HG03175 (cell line): ENCODE data around the gene IRF9.

Source experiments
- ATAC-seq: cut with Tn5 transposase; IDR thresholded peaks from one replicate; pipeline ENCODE4 v1.9.1; 2021; ENCODE audit warnings: mild to moderate bottlenecking, moderate library complexity; ENCODE audit not compliant: unreplicated experiment

IRF9 gene

DNA sequence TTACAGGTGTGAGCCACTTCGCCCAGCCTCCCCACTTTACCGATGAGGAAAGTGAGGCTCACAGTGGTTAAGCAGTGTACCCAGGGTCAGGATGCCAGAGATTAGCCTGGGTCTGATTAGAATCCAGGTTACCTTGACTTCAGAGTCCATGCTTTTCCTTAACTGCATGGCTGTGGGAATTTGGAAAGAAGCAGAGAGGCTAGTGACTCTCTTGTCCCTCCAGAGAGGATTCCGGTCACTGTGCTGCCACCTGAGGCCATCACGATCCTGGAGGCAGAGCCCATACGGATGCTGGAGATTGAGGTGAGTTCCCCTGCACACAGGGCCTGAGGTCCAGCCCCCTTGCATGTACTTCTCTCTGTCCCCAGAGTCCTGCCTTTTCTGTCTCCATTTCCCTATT lies 15.5 kb downstream of the IRF9 start:
- ATAC-seq, result no peak

DNA sequence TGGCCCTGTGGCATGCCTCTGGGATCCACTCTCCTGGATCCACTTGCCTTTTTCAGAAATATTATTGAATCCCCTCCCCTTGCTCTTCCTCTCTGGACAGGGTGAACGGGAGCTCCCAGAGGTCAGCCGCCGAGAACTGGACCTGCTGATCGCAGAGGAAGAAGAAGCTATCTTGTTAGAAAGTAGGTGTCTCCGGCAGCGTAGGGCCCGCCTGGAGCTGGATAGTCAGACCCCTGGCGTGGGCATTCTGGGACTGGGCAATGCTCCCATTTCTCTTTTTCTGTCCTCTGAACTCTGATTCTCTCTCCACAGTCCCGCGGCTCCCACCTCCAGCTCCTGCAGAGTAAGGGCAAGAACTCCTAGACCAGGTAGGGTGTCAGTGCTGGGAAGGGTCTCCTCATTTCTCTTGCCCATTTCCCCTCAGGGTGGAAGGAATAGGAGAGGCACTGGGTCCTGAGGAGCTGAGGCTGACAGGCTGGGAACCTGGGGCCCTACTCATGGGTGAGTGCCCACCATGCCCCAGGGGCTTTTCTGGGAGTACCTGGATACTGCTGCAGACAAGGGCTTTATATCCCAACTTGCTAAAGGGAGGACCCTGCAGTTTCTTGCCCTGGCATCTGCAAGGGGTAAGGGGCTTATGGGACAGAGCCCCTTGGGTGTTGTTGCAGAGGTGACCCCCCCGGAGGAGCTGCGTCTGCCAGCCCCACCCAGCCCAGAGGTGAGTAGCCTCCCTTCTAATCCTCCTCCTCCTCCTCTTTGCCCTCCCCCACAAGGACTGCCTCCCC lies 16.2 kb downstream of the IRF9 start:
- ATAC-seq, result no peak

DNA sequence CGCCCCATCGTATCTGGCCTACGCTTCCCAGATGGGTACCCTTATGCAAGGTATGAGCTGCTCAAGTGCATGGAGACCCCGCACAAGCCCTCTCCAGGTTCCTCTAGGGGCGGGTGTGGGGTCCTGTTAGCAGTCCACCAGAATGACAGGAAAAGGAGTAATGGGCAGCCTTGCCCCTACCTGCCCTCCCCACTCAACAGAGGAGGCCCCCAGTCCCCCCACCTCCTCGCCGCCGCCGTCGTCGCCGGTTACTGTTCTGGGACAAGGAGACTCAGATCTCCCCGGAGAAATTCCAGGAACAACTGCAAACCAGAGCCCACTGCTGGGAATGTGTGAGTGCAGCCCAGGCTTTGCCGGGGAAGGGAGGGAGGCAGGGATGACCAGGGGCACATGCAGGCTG lies 16.8 kb downstream of the IRF9 start:
- ATAC-seq, result no peak

GRCh38 chr14:24178399-24179178 lies 17.5 kb downstream of the IRF9 start:
- no peak for ATAC-seq

DNA sequence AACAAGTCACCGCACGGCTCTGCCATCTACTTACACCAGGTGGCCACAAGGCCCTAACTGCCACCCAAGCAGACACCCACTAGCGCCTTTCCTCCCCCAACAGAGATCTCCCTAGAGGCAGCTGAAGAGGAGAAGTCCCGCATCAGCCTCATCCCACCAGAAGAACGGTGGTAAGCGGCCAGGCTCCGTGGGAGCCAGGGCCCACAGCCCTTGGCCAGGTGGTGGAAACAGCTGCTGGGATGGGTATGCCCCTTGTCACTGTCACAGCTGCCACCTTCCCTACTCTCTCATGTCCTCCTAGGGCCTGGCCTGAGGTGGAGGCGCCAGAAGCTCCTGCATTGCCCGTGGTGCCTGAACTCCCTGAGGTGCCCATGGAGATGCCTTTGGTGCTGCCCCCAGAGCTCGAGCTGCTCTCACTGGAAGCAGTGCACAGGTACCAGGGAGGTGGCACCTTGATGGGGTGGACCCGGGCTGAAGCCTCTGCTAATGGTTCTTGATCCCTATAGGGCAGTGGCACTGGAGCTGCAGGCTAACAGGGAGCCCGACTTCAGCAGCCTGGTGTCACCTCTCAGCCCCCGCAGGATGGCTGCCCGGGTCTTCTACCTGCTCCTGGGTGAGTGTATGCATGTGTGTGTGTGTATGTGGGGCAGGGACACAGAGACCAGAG lies 18.4 kb downstream of the IRF9 start:
- ATAC-seq, result no peak

DNA sequence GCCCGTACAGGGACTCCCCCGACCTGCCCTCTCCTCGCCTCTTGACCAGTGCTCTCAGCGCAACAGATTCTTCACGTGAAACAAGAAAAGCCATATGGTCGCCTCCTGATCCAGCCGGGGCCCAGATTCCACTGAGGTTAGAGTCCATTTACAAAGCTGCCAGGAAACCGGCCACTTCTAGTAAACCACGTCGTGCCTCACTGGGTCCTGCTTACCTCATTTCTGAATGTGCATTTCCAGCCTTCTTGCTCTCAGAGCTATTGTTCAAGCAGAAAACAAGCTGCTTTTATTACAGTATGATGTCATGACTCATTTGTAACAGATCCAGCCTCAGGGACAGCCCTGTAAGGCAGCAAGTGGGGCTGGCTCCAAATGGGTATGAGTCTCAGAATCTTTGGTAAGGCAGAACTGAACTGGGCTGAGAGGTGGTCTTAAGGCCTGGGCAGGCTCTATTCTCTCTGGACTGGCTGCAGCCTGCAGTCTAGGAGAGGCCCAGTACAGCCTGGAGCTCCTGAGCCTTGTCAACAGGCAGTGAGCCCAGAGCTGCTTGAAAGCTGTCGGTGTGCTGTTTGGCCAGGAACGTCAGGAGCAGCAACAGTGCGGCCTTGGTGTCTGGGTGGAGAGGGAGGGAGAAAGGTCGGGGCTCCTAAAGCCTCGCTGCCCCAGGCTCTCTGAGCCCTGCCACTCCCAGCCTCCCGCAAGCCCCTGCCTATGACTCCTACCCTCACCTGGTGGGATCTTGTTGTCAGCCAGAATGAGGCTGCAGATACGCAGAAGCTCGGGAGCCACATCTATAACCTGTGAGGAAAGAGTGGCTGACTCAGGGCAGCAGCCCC lies 19.1 kb downstream of the IRF9 start:
- no peak for ATAC-seq

GRCh38 chr14:24181371-24182077 lies 20.5 kb downstream of the IRF9 start:
- ATAC-seq, result no peak

DNA sequence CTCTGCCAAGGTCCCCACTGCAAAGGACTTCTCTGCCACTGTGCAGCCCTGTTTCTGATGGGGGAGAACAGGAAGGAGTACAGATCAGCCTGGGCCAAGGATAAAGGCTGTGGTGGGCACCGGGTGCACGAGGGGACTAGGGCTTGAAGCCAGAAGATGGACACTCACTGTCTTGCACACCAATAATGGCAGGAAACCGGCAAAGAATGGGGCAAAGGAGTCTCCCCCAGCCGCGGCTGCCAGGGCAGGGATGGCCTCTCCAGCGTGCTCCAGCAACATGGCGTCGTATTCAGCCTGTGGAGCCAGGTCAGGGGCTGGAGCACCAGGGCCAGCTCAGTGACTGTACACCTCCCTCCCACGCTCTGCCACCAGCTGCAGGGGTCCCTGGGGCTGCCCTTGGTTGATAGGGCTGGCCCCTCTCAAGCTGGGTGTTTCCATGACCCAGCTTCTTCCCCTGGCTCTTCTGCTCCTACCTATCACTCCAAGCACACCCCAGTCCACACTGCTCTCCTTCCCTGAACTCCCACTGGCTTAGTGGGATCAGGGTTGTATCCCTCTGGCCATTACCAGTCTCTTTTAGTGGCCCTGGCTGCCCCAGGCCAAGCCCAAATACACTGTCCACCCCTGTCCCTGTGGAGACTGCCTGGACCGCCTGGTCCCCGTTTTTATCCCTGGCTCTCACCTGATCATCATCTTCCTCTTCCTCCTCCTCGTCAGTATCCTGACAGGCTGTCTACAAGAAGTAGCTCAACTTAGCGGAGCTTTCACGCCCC lies 21.2 kb downstream of the IRF9 start:
- ATAC-seq, result no peak

DNA sequence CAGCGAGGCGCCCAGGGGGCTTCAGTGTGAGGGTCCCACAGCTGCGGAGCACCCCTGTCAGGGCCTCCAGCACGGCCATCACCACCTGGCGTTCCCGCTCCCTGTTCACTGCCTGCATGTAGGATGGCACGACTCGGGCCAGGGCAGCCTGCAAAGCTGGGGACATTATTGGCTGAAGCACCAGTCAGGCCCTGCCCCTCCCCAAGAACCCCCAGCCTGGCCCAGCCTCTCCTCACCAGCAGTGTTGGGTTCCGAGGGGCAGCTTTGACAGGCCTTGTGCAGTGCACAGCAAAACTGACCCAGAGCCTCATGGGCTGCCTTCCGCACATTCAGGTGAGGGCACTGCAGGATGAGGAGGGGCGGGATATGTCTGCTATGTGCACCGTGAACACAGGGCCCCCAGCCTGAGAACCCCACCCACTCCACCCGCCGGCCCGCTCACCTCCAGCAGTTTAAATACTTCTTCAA lies 22.0 kb downstream of the IRF9 start:
- no peak for ATAC-seq

DNA sequence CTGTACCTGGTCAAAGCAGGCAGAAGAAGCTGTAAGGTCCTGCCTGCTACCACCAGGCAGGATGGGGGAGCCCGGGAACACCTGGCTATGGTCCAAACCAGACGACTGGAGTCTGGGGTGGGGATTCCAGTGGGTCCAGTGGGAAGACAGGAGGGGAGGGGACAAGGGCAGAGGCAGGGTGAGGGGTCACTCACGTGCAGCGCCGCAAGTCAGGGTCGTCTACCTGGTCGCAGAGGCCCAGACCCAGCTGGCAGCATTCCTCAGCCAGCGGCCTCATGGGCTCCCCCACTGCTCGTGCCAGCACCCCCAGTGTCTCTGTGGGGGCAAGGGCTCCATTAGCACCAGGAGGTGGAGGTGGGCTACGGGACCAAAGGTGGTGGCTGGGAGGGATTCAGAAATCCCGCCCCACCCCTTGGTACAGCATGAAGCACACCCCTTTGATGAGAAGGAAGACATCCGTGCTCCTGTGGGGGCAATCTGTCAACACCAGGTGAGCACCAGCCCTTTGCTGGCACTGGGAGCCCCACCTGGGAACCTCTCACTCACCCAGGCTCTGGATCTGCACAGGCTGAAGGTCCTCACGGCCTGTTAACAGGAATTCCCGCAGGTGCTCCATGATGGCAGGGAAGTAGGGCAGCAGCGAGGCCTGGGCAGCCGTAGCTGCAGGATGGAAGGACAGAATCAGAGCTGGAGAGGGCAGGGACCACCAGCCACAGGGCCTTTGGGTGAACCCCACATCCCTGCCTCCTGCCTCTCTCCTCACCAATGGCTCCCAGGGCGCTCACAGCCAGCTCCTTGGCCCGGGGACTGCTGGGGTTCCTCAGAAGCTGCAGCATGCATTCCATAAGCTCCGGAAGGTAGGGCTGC lies 23.3 kb downstream of the IRF9 start:
- no peak for ATAC-seq

GRCh38 chr14:24185026-24185425 lies 24.0 kb downstream of the IRF9 start:
- no peak for ATAC-seq

DNA sequence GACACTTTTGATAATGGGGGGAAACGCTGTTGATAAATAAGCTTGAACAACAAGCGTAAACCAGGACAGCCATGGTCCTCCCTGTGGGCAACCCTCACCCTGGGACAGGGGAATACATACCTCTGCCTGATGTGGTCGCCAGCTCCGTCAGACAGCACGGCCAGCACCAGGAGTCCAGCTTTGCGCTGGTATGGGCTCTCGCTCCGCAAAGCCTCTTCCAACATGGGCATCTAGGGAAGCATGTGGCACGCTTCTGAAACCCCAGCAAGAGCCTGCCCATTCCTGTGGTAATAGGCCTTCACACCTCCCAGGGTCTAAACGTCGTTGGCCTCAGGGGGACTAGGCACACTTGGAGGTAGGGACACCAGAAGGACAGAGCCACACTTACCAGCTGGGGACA lies 24.7 kb downstream of the IRF9 start:
- ATAC-seq, result no peak

DNA sequence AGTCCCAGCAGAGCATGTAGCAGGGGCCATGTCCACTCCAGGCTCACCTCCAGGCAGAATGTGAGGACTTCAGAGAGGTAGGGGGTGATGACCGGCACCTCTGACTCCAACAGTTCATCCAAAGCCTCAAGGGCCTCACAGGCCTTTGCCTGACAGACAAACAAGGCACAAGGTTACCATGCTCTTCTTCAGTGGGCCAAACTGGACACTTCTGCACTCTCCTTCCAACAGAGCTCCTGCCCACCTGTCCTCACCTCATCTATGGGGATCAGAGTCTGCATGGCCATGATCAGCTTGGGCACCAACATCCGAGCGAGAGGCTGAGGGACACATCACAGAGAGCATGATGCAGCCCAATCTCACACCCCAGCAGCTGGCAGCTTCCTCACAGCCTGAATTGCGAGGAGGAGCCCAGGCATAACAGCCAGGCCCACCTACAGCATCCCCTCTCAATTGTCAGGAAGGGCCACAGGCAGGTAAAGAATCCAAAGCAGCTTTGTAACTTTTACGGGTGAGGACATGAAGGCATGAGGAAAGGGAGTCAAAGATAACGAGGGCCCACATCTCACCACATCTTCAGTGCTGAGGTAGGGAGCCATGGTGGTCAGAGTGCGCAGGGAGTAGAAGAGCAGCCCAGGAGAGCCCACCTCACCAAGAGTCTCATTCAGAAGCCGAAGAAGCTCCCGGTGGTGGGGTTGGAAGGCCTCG lies 25.9 kb downstream of the IRF9 start:
- ATAC-seq, result no peak

GRCh38 chr14:24187539-24187915 lies 26.5 kb downstream of the IRF9 start:
- no peak for ATAC-seq

GRCh38 chr14:24188251-24189058 lies 27.4 kb downstream of the IRF9 start, which contains the start of gene IPO4:
IPO4 (minus strand) TSS chr14:24188816; CDS start chr14:24188787, 29 bp downstream.
- ATAC-seq, result peak; percentile 88

GRCh38 chr14:24189059-24189375 lies 28.0 kb downstream of the IRF9 start:
- ATAC-seq, result no peak

DNA sequence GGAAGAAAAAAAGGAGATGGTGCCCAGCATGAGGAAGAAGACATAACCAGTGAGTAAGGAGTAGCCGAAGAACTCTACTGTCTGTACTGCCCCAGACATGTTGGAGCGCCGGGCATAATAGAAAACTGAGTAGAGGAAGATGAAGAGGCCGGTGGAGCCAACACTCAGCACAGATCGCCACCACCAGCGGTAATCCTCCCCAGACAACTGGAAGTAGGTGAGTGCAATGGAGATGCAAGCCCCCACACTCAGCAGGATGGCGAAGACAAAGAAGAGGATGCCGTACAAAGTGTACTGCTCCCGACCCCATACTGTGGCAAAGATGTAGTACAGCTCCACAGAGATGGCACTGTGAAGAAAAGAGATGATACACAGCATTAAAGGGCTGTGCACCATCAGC lies 28.4 kb downstream of the IRF9 start:
- ATAC-seq, result no peak
